Vagina (tissue), 2 donors: Measurements from ENCODE around the gene SLC4A1.

Experiments
- CTCF ChIP-seq, 3 experiments: fragments of 450-650 bp in 2 of 3; fragments of 200-600 bp in 1 of 3; sonication (generic) in 1 of 3; IDR thresholded peaks; one replicate each; pipeline ENCODE4 v1.5.1; 2017 to 2019; ENCODE audit warnings: antibody characterized with exemption in 3 of 3, mild to moderate bottlenecking in 2 of 3, moderate library complexity in 2 of 3
- POLR2A ChIP-seq, 2 donors: fragments of 450-650 bp; IDR thresholded peaks; one replicate each; pipeline ENCODE4 v1.6.1; 2017; ENCODE audit warnings: antibody characterized with exemption in 2 of 2, mild to moderate bottlenecking in 2 of 2, moderate library complexity in 2 of 2

GRCh38 chr17:44211281-44212265 lies 56.4 kb downstream of the SLC4A1 start:
- TF ChIP-seq POLR2A (IDR thresholded peaks at IDR 0.05) (no peak), CTCF (IDR thresholded peaks at IDR 0.05) (no peak)
